ENCODE data around the gene ARHGEF7. TPM values are rescaled to one million over a fixed set of nuclear protein-coding genes. Genes with fewer than 3 reads are reported as not detected.
"Not testable (repeated sequence)": the region's sequence is repeated elsewhere in the genome, so short reads cannot be mapped to it uniquely, and the experiment has no call there.

Gene ARHGEF7
- total RNA-seq, 2 donors from 2014 or later: 57.9 to 97.3 TPM

DNA sequence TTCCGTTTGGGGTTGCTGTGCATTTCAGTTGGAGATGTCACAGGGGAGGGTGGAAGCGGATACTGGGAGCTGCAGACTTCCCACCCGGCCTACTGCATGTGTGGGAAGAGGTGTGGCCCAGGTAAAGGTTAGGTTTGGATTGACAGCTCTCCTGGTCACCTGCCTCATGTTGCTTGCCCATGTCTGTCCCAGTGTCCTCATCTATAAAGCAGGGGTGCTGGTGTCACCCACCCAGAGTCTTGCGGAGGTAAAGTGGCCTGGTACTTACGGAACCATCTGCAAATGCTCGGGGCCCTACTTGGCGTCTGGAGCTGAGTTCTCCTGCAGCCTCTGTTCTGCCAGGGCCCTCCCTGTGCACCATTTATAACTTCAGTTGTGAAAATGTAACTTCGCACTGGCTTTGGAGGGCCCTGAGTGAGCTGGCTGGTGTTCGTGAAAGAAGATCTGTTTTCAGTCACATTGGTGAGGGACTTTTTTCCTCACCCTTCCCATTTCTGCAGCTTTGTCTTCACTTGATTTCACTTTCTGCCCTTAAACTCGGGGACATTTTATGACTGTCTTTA, 140.2 kb downstream of the ARHGEF7 start:
- DNase-seq (ENCODE audit: low spot score): no peak
- Histone ChIP-seq H3K36me3 (no peaks in the 10 kb centered on the region), H3K9me3 (no peaks in the 10 kb centered on the region), H3K4me3 (no peak overlapping the region), H3K4me1 (replicated peaks) (no peaks in the 10 kb centered on the region), H3K27ac (no peak overlapping the region), H3K27me3 (replicated peaks; ENCODE audit: insufficient read depth) (no peaks in the 10 kb centered on the region)
- intact Hi-C loops (cut with DNase I): no loop called here
- TF ChIP-seq, protein P1, sequence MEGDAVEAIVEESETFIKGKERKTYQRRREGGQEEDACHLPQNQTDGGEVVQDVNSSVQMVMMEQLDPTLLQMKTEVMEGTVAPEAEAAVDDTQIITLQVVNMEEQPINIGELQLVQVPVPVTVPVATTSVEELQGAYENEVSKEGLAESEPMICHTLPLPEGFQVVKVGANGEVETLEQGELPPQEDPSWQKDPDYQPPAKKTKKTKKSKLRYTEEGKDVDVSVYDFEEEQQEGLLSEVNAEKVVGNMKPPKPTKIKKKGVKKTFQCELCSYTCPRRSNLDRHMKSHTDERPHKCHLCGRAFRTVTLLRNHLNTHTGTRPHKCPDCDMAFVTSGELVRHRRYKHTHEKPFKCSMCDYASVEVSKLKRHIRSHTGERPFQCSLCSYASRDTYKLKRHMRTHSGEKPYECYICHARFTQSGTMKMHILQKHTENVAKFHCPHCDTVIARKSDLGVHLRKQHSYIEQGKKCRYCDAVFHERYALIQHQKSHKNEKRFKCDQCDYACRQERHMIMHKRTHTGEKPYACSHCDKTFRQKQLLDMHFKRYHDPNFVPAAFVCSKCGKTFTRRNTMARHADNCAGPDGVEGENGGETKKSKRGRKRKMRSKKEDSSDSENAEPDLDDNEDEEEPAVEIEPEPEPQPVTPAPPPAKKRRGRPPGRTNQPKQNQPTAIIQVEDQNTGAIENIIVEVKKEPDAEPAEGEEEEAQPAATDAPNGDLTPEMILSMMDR (IDR thresholded peaks at IDR 0.05): no peak
- TF ChIP-seq POLR2A (IDR thresholded peaks at IDR 0.05) (no peak), POLR2AphosphoS5 (IDR thresholded peaks at IDR 0.05) (no peak)
- WGBS: 95% methylated on average over 10 of the region's 10 CpGs

DNA sequence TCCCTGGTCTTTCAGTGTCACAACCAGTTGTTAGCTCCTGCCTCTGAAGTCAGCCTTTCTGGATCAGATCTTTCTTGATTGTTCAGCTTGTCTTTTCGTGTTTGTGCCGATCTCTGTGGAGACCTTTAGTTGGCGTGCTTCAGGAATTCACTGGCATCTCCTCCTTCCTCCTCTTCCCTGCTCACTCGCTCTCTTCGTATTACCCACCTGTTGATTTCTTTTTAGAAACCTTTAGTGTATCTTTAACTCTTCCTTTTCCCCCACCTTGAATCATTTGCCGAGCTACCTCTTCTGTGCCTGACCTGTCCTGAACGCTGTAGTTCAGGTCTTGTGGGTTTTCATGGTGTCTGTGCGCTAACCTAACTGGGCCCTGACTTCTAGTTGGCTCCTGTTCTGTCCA, 141.3 kb downstream of the ARHGEF7 start:
- Histone ChIP-seq H3K27ac (no peak overlapping the region), H3K9me3 (no peaks in the 10 kb centered on the region), H3K4me3 (no peak overlapping the region), H3K27me3 (replicated peaks; ENCODE audit: insufficient read depth) (no peaks in the 10 kb centered on the region), H3K36me3 (no peaks in the 10 kb centered on the region), H3K4me1 (replicated peaks) (no peaks in the 10 kb centered on the region)
- no peak for DNase-seq (ENCODE audit: low spot score)
- no peak for TF ChIP-seq POLR2AphosphoS5 (IDR thresholded peaks at IDR 0.05)
- 97% methylated on average over 8 of the region's 8 CpGs for WGBS
- intact Hi-C loops (cut with DNase I): no loop called here

DNA sequence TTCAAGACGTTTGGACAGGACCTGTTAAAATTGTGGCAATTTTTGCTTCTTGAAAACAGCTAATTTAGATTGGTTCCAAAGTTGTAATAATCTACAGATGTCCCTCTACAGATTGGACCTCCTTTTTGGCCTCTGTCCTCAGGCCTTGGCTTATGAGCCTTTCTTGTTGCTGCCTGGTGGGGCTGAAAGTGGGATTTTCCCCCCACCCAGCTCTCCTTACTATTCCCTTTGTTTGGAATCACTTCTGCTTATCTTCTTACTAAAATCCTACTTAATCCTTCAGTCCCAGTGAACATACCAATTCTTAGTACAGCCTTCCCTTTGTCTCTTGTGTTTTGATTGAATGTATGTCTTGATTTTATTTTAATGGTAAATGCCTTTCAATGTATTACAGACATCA, 141.8 kb downstream of the ARHGEF7 start:
- H3K9me3 ChIP-seq: no peaks in the 10 kb centered on the region
- H3K27me3 ChIP-seq (replicated peaks; ENCODE audit: insufficient read depth): no peaks in the 10 kb centered on the region
- 79% methylated on average over 1 of the region's 1 CpG for WGBS
- DNase-seq (ENCODE audit: low spot score): no peak
- no peak overlapping the region for H3K4me3 ChIP-seq
- intact Hi-C loops (cut with DNase I): no loop called here
- H3K27ac ChIP-seq: no peak overlapping the region
- no peaks in the 10 kb centered on the region for H3K36me3 ChIP-seq
- H3K4me1 ChIP-seq (replicated peaks): no peaks in the 10 kb centered on the region
- TF ChIP-seq POLR2AphosphoS5 (IDR thresholded peaks at IDR 0.05): no peak
- TF ChIP-seq, protein P1 (IDR thresholded peaks at IDR 0.05): no peak
- TF ChIP-seq POLR2A (IDR thresholded peaks at IDR 0.05): no peak

DNA sequence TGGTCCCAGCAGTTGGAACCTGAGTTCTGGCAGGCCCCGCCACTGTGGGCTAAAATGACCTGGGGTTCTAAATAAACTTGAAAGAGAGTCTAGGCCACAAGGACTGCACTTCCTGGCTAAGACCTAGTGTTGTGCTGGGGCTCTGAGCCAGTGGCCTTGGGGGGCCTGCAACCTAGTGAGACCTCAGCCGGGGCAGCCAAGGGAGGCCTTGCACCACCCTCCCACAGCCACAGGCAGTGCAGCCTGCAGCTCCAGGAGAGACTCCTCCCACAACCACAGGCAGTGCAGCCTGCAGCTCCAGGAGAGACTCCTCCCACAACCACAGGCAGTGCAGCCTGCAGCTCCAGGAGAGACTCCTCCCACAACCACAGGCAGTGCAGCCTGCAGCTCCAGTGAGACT, 142.8 kb downstream of the ARHGEF7 start:
- H3K27me3 ChIP-seq (replicated peaks; ENCODE audit: insufficient read depth); H3K9me3 ChIP-seq; H3K36me3 ChIP-seq; H3K4me3 ChIP-seq; H3K27ac ChIP-seq; H3K4me1 ChIP-seq (replicated peaks); intact Hi-C loops (cut with DNase I); DNase-seq (ENCODE audit: low spot score): not testable (repeated sequence)
- 90% methylated on average over 2 of the region's 2 CpGs for WGBS

DNA sequence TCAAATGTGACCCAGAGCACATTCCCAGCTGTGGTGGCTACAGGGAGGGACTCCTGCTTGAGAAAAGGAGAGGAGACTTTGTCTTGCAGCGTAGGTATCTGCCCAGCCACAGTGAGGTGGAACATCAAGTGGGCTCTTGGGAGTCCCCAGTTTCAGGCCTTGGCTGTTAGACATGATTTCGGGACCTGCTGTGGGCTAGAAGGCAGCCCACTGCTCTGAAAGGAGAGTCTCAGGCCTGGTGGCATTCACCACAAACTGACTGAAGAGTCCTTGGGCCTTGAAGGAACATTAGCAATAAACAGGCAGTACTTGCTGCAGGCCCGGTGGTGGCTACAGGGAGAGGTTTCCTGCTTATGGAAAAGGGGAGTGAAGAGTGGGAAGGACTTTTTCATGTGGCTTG, 143.5 kb downstream of the ARHGEF7 start:
- intact Hi-C loops (cut with DNase I): no loop called here
- Histone ChIP-seq H3K27me3 (replicated peaks; ENCODE audit: insufficient read depth) (no peaks in the 10 kb centered on the region), H3K4me3 (no peak overlapping the region), H3K27ac (no peak overlapping the region), H3K4me1 (replicated peaks) (no peaks in the 10 kb centered on the region), H3K9me3 (no peaks in the 10 kb centered on the region), H3K36me3 (no peaks in the 10 kb centered on the region)
- TF ChIP-seq POLR2A (IDR thresholded peaks at IDR 0.05) (no peak), POLR2AphosphoS5 (IDR thresholded peaks at IDR 0.05) (no peak)
- TF ChIP-seq, protein P1 (IDR thresholded peaks at IDR 0.05): no peak
- 96% methylated on average over 3 of the region's 3 CpGs for WGBS
- DNase-seq (ENCODE audit: low spot score): no peak

DNA sequence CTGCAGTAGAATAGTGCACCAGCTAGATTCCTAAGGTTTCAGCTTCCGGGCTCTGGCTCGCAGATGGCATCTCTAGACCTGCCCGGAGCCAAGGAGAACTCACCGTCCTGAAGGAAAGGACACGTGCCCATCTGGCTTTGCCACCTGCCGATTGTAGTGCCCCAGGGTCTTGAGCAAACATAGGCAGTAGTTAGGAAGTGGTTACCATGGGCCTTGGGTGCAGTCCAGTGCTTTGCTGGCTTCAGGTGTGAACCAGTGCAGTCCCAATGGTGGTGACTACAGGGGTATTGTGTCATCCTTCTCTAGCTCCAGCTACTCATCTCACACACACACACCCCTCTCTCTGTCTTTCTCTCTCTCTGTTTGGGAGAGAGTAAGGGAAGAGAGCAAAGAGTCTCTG, 143.9 kb downstream of the ARHGEF7 start:
- Histone ChIP-seq H3K27ac (no peak overlapping the region), H3K4me3 (no peak overlapping the region), H3K9me3 (no peaks in the 10 kb centered on the region), H3K36me3 (no peaks in the 10 kb centered on the region), H3K4me1 (replicated peaks) (no peaks in the 10 kb centered on the region), H3K27me3 (replicated peaks; ENCODE audit: insufficient read depth) (no peaks in the 10 kb centered on the region)
- DNase-seq (ENCODE audit: low spot score): no peak
- WGBS: 90% methylated on average over 6 of the region's 6 CpGs
- no peak for TF ChIP-seq POLR2AphosphoS5 (IDR thresholded peaks at IDR 0.05)
- TF ChIP-seq, protein P1 (IDR thresholded peaks at IDR 0.05): no peak
- no peak for TF ChIP-seq POLR2A (IDR thresholded peaks at IDR 0.05)
- intact Hi-C loops (cut with DNase I): no loop called here
